ENCODE measurements around the gene LHPP.

LHPP gene

DNA sequence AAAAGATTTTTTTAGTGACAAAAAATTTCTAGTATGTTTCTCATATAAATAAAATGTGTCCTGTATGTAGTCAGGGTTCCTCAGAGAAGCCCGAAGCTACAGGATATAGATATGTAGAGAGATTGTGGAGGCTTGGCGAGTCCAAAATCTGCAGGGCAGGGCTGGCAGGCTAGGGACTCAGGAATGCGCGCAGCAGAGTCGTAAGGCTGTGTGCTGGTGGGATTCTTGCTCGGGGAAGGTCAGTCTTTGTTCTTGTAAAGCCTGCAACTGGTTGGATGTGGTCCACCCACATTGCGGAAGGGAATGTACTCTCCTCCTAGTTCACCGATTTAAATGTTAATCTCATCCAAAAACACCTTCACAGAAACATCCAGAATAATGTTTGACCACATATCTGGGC is 30.6 kb downstream of the LHPP start:
- Mint-ChIP-seq H3K27me3 (ENCODE audit: low read depth) (peaks cover 4% of the 10 kb centered on the region), H3K4me3 (no peak overlapping the region), H3K9me3 (no peaks in the 10 kb centered on the region), H3K4me1 (peaks cover 5% of the 10 kb centered on the region), H3K27ac (no peak overlapping the region), H3K36me3 (ENCODE audit: low read depth) (peaks cover 37% of the 10 kb centered on the region)
- TF ChIP-seq CTCF (IDR thresholded peaks at IDR 0.05; ENCODE audit: unreplicated experiment in 3 of 3), result no peak

DNA sequence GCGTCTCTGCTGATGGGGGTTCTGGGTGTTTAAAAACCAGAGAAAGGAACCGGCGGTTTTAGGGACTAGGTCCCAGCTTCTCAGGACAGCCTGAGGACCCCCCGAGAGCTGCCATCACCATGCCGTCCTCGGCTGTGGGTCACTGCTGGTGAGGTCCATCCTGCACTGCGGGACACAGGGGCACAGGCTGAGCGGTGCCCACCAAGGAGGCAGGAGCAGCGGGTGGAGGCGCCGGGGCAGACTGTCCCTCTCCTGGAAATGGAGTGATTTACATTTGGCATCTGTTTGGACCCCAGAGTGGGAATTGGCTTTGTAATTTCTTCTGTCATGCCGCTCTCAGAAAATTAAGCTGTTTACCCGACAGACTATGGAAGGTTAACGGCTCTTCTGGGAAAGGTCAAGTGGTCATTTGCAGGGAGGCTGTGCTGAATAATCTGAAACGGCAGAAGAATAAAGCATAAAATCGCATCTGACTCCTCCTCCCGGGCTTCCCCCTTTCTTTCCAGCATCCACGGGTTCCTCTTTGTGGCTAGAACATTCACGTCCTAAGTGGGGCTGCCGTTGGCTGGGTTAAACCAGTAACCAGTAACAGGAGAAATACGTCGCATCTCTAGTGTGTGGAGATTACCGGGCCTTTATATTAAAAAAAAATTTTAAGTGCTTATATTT is 31.7 kb downstream of the LHPP start:
- peaks cover 4% of the 10 kb centered on the region for H3K27me3 Mint-ChIP-seq (ENCODE audit: low read depth)
- no peaks in the 10 kb centered on the region for H3K9me3 Mint-ChIP-seq
- H3K4me1 Mint-ChIP-seq, result peaks cover 11% of the 10 kb centered on the region
- no peak overlapping the region for H3K4me3 Mint-ChIP-seq
- H3K27ac Mint-ChIP-seq, result no peak overlapping the region
- no peak for TF ChIP-seq CTCF (IDR thresholded peaks at IDR 0.05; ENCODE audit: unreplicated experiment in 3 of 3)
- peaks cover 35% of the 10 kb centered on the region for H3K36me3 Mint-ChIP-seq (ENCODE audit: low read depth)

DNA sequence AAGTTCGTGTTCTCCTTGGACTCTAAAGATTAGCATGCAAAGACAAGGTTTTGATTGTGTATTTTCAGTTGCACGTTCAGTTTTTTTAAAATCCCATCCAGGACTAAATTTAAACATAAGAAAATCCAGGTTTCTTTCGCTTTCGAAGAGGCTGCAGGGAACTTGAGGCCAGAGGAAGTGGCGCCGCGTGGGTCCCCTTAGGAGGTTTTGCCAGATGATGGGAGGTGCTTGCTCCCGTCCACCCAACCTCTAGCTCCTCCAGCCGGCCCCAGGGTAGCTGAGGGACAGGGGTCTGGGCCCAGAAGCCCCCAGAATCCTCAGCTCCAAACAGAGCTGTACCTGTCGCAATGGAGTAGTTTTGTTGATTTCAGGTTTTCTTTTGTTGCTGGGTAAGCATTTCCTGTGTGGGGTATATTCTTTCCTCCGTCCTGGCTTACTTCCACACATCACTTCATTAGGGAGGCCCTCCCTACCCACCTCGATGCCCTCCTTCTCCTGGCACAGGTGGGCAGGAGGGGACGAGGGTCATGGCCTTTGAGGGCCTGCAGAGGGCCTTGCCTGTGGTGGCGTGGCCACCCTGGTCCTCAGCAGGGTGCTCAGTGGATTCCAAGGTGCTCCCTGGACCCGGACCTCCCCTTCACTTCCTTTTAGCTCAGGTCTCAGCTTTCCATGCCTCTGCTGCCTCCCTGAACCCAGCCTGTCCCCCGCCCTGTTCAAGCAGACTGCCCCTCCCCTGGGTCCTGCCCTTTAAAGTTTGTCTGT is 32.6 kb downstream of the LHPP start:
- H3K4me3 Mint-ChIP-seq, result no peak overlapping the region
- no peak for TF ChIP-seq CTCF (IDR thresholded peaks at IDR 0.05; ENCODE audit: unreplicated experiment in 3 of 3)
- H3K9me3 Mint-ChIP-seq, result no peaks in the 10 kb centered on the region
- H3K36me3 Mint-ChIP-seq (ENCODE audit: low read depth), result peaks cover 28% of the 10 kb centered on the region
- no peak overlapping the region for H3K27ac Mint-ChIP-seq
- H3K4me1 Mint-ChIP-seq, result peaks cover 11% of the 10 kb centered on the region
- peaks cover 4% of the 10 kb centered on the region for H3K27me3 Mint-ChIP-seq (ENCODE audit: low read depth)

- Mint-ChIP-seq H3K27ac (no peak overlapping the region), H3K36me3 (ENCODE audit: low read depth) (peaks cover 28% of the 10 kb centered on the region), H3K27me3 (ENCODE audit: low read depth) (peaks cover 4% of the 10 kb centered on the region), H3K4me3 (no peak overlapping the region), H3K4me1 (peaks cover 11% of the 10 kb centered on the region), H3K9me3 (no peaks in the 10 kb centered on the region)
- no peak for TF ChIP-seq CTCF (IDR thresholded peaks at IDR 0.05; ENCODE audit: unreplicated experiment in 3 of 3)
Measured at GRCh38 chr10:124495162-124495561, 33.5 kb downstream of the LHPP start.

GRCh38 chr10:124495725-124496124 is 34.1 kb downstream of the LHPP start:
- H3K4me1 Mint-ChIP-seq, result peaks cover 11% of the 10 kb centered on the region
- H3K4me3 Mint-ChIP-seq, result no peak overlapping the region
- no peak for TF ChIP-seq CTCF (IDR thresholded peaks at IDR 0.05; ENCODE audit: unreplicated experiment in 3 of 3)
- no peak overlapping the region for H3K27ac Mint-ChIP-seq
- peaks cover under 1% of the 10 kb centered on the region for H3K9me3 Mint-ChIP-seq
- H3K36me3 Mint-ChIP-seq (ENCODE audit: low read depth), result peaks cover 29% of the 10 kb centered on the region
- H3K27me3 Mint-ChIP-seq (ENCODE audit: low read depth), result peaks cover 4% of the 10 kb centered on the region
